ENCODE measurements around the gene MYOM1.
A peak's percentile ranks its signal among the peaks of the same experiment; 100 is the strongest.

Gene MYOM1

DNA sequence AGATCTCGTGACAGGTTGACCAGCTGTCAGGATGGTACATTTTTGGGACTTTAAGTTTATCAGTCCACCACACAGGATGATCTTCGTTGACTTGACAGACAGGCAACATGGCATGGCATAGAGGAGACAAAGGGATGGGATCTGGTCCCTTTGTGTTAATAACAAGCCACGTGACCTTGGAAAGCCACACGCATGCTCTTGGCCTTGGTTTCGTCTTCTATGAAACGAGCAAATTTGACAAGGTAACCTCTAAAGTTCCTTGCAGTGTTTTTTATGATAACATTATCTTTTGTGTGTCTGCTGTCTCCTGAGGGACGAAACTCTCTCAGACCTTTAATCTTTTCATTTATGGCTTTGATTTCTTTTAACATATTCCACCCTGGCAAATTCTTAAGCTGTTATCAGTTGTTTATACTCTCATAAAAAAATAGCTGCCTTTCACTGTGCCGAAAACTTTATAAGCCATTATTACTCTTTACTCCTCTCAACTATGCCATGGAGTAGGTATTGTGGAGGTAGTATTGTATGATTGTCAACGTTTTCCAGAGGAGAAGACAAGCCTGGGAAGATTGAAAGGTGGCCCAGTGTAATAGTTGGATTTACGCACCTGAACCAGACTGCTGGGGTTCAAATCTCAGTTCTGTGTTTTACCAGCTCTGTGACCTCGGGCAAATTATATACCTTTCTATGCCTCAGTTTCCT is 81.3 kb downstream of the MYOM1 start:
- POLR2A ChIA-PET = interaction anchor here (1.1 kb wide), 1 partner anchor 109 kb away, joined by 3 read pairs; the partner anchor contains the start of gene MYL12A

DNA sequence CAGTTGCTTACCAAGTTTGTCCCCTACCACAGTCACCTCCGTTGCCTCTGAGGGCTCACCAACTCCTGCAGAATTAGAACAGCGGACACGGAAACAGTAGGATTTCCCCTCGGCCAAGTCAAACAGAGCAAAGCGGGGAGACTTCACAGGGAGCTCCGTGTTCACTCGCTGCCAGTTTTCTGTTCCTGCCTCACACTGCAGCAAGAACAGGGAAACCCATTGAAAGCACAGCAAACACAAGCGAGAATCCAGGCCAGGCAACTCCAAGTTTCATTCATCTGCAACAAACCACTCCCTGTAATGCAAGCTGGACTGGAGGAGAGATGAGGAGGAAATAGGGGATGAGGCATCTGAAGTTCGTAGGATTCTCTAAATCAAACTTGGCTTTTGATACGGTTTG is 84.2 kb downstream of the MYOM1 start:
- DNase-seq (ENCODE audit: extremely low spot score) = no peak
- ChIA-PET CTCF (no interaction called here), POLR2A (no interaction called here)
- no peak for TF ChIP-seq SP1 (IDR thresholded peaks at IDR 0.05)
- no peak for TF ChIP-seq NFRKB (IDR thresholded peaks at IDR 0.05)
- no peak for TF ChIP-seq ARNT (IDR thresholded peaks at IDR 0.05)
- TF ChIP-seq, protein P1, sequence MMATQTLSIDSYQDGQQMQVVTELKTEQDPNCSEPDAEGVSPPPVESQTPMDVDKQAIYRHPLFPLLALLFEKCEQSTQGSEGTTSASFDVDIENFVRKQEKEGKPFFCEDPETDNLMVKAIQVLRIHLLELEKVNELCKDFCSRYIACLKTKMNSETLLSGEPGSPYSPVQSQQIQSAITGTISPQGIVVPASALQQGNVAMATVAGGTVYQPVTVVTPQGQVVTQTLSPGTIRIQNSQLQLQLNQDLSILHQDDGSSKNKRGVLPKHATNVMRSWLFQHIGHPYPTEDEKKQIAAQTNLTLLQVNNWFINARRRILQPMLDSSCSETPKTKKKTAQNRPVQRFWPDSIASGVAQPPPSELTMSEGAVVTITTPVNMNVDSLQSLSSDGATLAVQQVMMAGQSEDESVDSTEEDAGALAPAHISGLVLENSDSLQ (IDR thresholded peaks at IDR 0.05) = no peak
- no peak for TF ChIP-seq LEF1 (IDR thresholded peaks at IDR 0.05; ENCODE audit: borderline replicate concordance)
- no peak for TF ChIP-seq SUZ12 (IDR thresholded peaks at IDR 0.05)
- no peak for TF ChIP-seq FOXA1 (IDR thresholded peaks at IDR 0.05)
- TF ChIP-seq ELF4 (IDR thresholded peaks at IDR 0.05) = no peak

More for the DNA sequence above, 81.3 kb downstream of the MYOM1 start:
- TF ChIP-seq NFRKB (IDR thresholded peaks at IDR 0.05) = no peak
- no peak for TF ChIP-seq BHLHE40 (IDR thresholded peaks at IDR 0.05; ENCODE audit: borderline replicate concordance)
- no peak for TF ChIP-seq CTBP1 (IDR thresholded peaks at IDR 0.05; ENCODE audit: borderline replicate concordance)
- TF ChIP-seq SUZ12 (IDR thresholded peaks at IDR 0.05) = no peak
- no peak for TF ChIP-seq FOXM1 (IDR thresholded peaks at IDR 0.05; ENCODE audit: borderline replicate concordance)
- no peak for TF ChIP-seq FOXA1 (IDR thresholded peaks at IDR 0.05)
- TF ChIP-seq L3MBTL2 (conservative IDR thresholded peaks at IDR 0.05) = no peak
- TF ChIP-seq ARNT (IDR thresholded peaks at IDR 0.05) = no peak
- no peak for TF ChIP-seq ZNF384 (IDR thresholded peaks at IDR 0.05)
- TF ChIP-seq SP1 (IDR thresholded peaks at IDR 0.05) = no peak
- no peak for TF ChIP-seq HDGF (IDR thresholded peaks at IDR 0.05; ENCODE audit: borderline replicate concordance)
- TF ChIP-seq ELF4 (IDR thresholded peaks at IDR 0.05) = no peak
- TF ChIP-seq LEF1 (IDR thresholded peaks at IDR 0.05; ENCODE audit: borderline replicate concordance) = no peak
- no peak for TF ChIP-seq TARDBP (IDR thresholded peaks at IDR 0.05)
- TF ChIP-seq, protein P1 (IDR thresholded peaks at IDR 0.05) = no peak
- no peak for TF ChIP-seq FOXK2 (IDR thresholded peaks at IDR 0.05)
- DNase-seq (ENCODE audit: extremely low spot score) = no peak
- CTCF ChIA-PET = no interaction called here

DNA sequence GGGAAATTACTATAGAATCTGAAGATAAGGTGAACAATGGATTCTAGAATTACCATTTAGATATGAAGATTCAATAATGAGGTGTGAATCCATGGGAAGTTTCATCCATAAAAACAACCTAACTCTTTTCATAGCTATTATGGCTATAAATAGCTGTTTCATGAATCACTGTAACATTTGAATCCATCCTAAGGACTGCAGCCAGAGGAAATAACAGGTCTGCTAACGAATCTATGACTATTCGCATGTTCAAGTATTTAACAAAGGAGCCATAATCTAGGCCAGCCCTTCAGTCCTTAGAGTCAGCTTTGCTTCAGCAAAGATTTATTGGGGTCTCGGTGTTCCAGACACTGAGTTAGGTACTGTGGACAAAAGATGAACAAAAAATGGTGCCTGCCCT is 87.1 kb downstream of the MYOM1 start:
- DNase-seq (ENCODE audit: extremely low spot score) = no peak
- TF ChIP-seq TARDBP (IDR thresholded peaks at IDR 0.05) = no peak
- no peak for TF ChIP-seq ELF4 (IDR thresholded peaks at IDR 0.05)
- no peak for TF ChIP-seq ZNF384 (IDR thresholded peaks at IDR 0.05)
- TF ChIP-seq CTBP1 (IDR thresholded peaks at IDR 0.05; ENCODE audit: borderline replicate concordance) = no peak
- TF ChIP-seq NFRKB (IDR thresholded peaks at IDR 0.05) = no peak
- TF ChIP-seq FOXK2 (IDR thresholded peaks at IDR 0.05) = no peak
- TF ChIP-seq SUZ12 (IDR thresholded peaks at IDR 0.05) = no peak
- TF ChIP-seq, protein P1 (IDR thresholded peaks at IDR 0.05) = no peak
- no peak for TF ChIP-seq HDGF (IDR thresholded peaks at IDR 0.05; ENCODE audit: borderline replicate concordance)
- TF ChIP-seq LEF1 (IDR thresholded peaks at IDR 0.05; ENCODE audit: borderline replicate concordance) = no peak
- no peak for TF ChIP-seq ARNT (IDR thresholded peaks at IDR 0.05)
- no peak for TF ChIP-seq FOXM1 (IDR thresholded peaks at IDR 0.05; ENCODE audit: borderline replicate concordance)
- no peak for TF ChIP-seq L3MBTL2 (conservative IDR thresholded peaks at IDR 0.05)
- TF ChIP-seq SP1 (IDR thresholded peaks at IDR 0.05) = no peak
- no peak for TF ChIP-seq BHLHE40 (IDR thresholded peaks at IDR 0.05; ENCODE audit: borderline replicate concordance)
- TF ChIP-seq FOXA1 (IDR thresholded peaks at IDR 0.05) = no peak
- POLR2A ChIA-PET = no interaction called here
- CTCF ChIA-PET = no interaction called here

DNA sequence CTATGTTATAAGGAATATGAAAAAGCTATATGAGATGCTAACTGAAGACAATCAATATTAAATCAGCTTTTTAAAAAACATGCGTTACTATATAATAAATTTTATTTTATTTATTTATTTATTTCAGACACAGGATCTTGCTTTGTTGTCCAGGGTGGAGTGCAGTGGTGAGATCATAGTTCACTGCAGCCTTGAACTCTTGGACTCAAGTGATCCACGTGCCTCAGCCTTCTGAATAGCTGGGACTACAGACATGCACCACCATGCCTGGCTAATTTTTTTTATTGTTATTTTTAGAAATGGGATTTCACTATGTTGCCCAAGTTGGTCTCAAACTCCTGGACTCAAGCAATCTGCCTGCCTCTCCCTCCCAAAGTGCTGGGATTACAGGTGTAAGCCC is 89.4 kb downstream of the MYOM1 start:
- TF ChIP-seq SUZ12 (IDR thresholded peaks at IDR 0.05) = no peak
- POLR2A ChIA-PET = no interaction called here
- no peak for DNase-seq (ENCODE audit: extremely low spot score)
- CTCF ChIA-PET = no interaction called here

DNA sequence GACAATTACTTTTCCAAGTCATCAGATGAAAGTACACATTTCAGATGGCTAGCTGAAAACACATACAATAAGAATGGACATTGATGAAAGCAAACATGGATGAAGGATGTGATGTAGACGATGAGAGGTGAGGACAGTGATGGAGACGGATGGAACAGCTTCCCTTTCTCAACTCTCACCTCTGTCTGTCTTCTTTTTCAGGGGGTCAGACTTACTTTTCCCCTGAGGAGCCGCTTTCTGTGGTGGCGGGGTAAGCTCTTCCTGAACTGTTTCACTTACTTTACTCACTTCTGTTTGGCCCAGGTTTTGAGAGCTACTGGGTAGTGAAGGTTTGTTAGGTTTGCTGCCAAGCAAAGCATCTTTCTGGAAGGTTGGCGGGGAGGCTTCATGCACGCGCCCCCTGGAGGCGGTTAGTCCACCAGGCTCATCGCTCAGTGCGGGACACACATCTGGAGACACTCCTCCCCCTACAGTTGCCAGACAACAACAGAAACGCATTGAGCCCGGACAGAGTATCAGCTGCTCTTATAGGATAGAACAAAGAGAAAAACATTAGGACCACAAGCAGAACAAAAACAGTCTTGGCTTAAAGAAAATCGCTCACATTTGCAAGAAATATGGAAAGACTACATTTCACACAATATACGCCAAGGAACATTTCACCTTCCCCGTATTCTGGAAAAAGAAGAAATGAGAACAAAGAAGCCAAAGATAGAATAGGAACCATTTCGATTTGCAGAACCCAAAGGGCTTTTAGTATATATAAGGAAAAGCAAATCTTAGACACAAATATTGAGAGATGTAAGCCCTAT is 90.5 kb downstream of the MYOM1 start:
- POLR2A ChIA-PET = no interaction called here
- TF ChIP-seq, protein P1 (IDR thresholded peaks at IDR 0.05) = no peak
- no peak for TF ChIP-seq CTBP1 (IDR thresholded peaks at IDR 0.05; ENCODE audit: borderline replicate concordance)
- TF ChIP-seq ZNF384 (IDR thresholded peaks at IDR 0.05) = no peak
- TF ChIP-seq FOXM1 (IDR thresholded peaks at IDR 0.05; ENCODE audit: borderline replicate concordance) = no peak
- TF ChIP-seq SP1 (IDR thresholded peaks at IDR 0.05) = no peak
- TF ChIP-seq SUZ12 (IDR thresholded peaks at IDR 0.05) = no peak
- TF ChIP-seq NFRKB (IDR thresholded peaks at IDR 0.05) = no peak
- no peak for TF ChIP-seq HDGF (IDR thresholded peaks at IDR 0.05; ENCODE audit: borderline replicate concordance)
- TF ChIP-seq L3MBTL2 (conservative IDR thresholded peaks at IDR 0.05) = no peak
- TF ChIP-seq BHLHE40 (IDR thresholded peaks at IDR 0.05; ENCODE audit: borderline replicate concordance) = no peak
- TF ChIP-seq LEF1 (IDR thresholded peaks at IDR 0.05; ENCODE audit: borderline replicate concordance) = no peak
- no peak for TF ChIP-seq FOXK2 (IDR thresholded peaks at IDR 0.05)
- TF ChIP-seq TARDBP (IDR thresholded peaks at IDR 0.05) = no peak
- no peak for TF ChIP-seq FOXA1 (IDR thresholded peaks at IDR 0.05)
- no peak for TF ChIP-seq ARNT (IDR thresholded peaks at IDR 0.05)
- TF ChIP-seq ELF4 (IDR thresholded peaks at IDR 0.05) = no peak
- peak; percentile 70 for DNase-seq (ENCODE audit: extremely low spot score)
- CTCF ChIA-PET = interaction anchor here (0.9 to 1.1 kb wide), 4 partner anchors 9 to 156 kb away, joined by 3 to 4 read pairs (median 3); no protein-coding TSS in a partner anchor
